GM21381 (cell line): ENCODE measurements around the gene MFAP1.
"Not testable (repeated sequence)": the region's sequence is repeated elsewhere in the genome, so short reads cannot be mapped to it uniquely, and the experiment has no call there.

Experiments
- ATAC-seq: cut with Tn5 transposase; IDR thresholded peaks from one replicate; pipeline ENCODE4 v1.9.1; 2021; ENCODE audit warnings: mild to moderate bottlenecking, moderate library complexity; ENCODE audit not compliant: unreplicated experiment

The MFAP1 gene

GRCh38 chr15:43824302-43825246, at the start of gene MFAP1:
TSS of gene MFAP1 (minus strand) at chr15:43824690. CDS start at chr15:43824569, 121 bp downstream.
- peak; percentile 71 for ATAC-seq

GRCh38 chr15:43873651-43874050, 49.2 kb upstream of the MFAP1 start:
- no peak for ATAC-seq

GRCh38 chr15:43872416-43873020, 48.0 kb upstream of the MFAP1 start:
- ATAC-seq: no peak

- no peak for ATAC-seq
Measured at GRCh38 chr15:43871835-43872234, 47.3 kb upstream of the MFAP1 start.

GRCh38 chr15:43868406-43868805, 43.9 kb upstream of the MFAP1 start:
- no peak for ATAC-seq

GRCh38 chr15:43867096-43867495, 42.6 kb upstream of the MFAP1 start:
- ATAC-seq: no peak

- not testable (repeated sequence) for ATAC-seq
Measured at GRCh38 chr15:43866636-43867035, 42.1 kb upstream of the MFAP1 start.

GRCh38 chr15:43859546-43859945, 35.1 kb upstream of the MFAP1 start:
- ATAC-seq: no peak

- ATAC-seq: no peak
Measured at GRCh38 chr15:43854801-43855200, 30.3 kb upstream of the MFAP1 start.

GRCh38 chr15:43852607-43853006, 28.1 kb upstream of the MFAP1 start:
- no peak for ATAC-seq

- ATAC-seq: no peak
Measured at GRCh38 chr15:43851251-43851650, 26.8 kb upstream of the MFAP1 start.

GRCh38 chr15:43845421-43845820, 20.9 kb upstream of the MFAP1 start:
- no peak for ATAC-seq

- not testable (repeated sequence) for ATAC-seq
Measured at GRCh38 chr15:43832485-43832884, 8.0 kb upstream of the MFAP1 start.

GRCh38 chr15:43831519-43832052, 7.1 kb upstream of the MFAP1 start:
- ATAC-seq: not testable (repeated sequence)

- not testable (repeated sequence) for ATAC-seq
Measured at GRCh38 chr15:43830691-43831275, 6.3 kb upstream of the MFAP1 start.

GRCh38 chr15:43829951-43830540, 5.6 kb upstream of the MFAP1 start:
- ATAC-seq: not testable (repeated sequence)

- ATAC-seq: no peak
Measured at GRCh38 chr15:43828061-43828657, 3.7 kb upstream of the MFAP1 start.

GRCh38 chr15:43826508-43827341, 2.2 kb upstream of the MFAP1 start, which contains the start of gene WDR76:
TSS of gene WDR76 (plus strand) at chr15:43827002. CDS start at chr15:43827033, 31 bp downstream.
- ATAC-seq: no peak

- no peak for ATAC-seq
Measured at GRCh38 chr15:43826029-43826507, 1.6 kb upstream of the MFAP1 start.
